Choroid plexus epithelial cell (primary cell): ENCODE results near the gene RTN4IP1.

Experiments used
- DNase-seq: peaks from one replicate; pipeline ENCODE4 v3.0.0-alpha.2; 2010; ENCODE audit warnings: low read depth
- H3K4me3 ChIP-seq: 2 replicates; pipeline ENCODE4 v1.5.1; 2011; ENCODE audit warnings: low read depth, mild to moderate bottlenecking, control low read depth, low read length, moderate library complexity
- TF ChIP-seq, protein P1 (sequence below): conservative IDR thresholded peaks from 2 replicates; pipeline ENCODE4 v1.5.1; 2011; ENCODE audit warnings: low read depth, mild to moderate bottlenecking, control low read depth, inconsistent platforms, low read length, moderate library complexity

The RTN4IP1 gene

DNA sequence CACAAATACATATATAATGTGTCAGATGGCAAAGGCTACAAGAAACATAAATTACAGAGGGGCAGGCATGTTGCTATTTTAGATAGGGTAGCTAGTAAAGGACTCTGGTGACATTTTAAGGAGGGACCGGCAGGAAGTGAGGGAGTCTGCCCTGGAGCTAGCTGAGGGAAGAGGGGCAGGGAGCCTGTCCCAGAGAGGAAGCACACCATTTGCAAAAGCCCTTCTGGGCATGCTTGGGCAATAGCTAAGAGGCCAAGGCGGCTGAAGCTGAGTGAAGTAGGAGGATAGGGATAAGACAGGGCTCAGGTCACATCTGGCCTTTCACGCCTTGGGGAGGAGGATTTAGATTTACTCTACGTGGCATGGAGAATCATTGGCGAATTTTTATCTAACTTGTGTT, 96.2 kb downstream of the RTN4IP1 start:
- DNase-seq: no peak
- TF ChIP-seq, protein P1, sequence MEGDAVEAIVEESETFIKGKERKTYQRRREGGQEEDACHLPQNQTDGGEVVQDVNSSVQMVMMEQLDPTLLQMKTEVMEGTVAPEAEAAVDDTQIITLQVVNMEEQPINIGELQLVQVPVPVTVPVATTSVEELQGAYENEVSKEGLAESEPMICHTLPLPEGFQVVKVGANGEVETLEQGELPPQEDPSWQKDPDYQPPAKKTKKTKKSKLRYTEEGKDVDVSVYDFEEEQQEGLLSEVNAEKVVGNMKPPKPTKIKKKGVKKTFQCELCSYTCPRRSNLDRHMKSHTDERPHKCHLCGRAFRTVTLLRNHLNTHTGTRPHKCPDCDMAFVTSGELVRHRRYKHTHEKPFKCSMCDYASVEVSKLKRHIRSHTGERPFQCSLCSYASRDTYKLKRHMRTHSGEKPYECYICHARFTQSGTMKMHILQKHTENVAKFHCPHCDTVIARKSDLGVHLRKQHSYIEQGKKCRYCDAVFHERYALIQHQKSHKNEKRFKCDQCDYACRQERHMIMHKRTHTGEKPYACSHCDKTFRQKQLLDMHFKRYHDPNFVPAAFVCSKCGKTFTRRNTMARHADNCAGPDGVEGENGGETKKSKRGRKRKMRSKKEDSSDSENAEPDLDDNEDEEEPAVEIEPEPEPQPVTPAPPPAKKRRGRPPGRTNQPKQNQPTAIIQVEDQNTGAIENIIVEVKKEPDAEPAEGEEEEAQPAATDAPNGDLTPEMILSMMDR: no peak

DNA sequence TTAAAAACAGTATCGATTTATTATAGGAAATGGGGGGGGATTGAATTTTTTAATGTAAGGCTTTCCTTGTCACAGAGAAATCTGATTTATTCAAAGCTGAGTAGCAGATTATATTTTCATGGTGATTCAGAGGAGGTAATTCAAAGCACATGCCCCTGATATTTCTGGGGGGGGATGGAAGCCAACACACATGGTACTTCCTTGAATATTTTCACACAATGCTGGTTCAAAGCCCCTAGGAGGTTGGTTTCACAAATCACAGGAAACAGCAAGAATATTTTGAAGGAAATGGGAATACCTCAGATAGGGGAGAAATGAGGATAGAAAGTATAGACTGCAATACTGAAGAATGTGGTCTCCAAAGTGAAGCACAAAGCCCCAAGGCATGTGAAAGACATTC, 98.8 kb downstream of the RTN4IP1 start:
- H3K4me3 ChIP-seq: no peak overlapping the region
- DNase-seq: no peak
- TF ChIP-seq, protein P1: no peak

More for the DNA sequence above, 96.2 kb downstream of the RTN4IP1 start:
- H3K4me3 ChIP-seq: no peak overlapping the region

GRCh38 chr6:106530026-106530425, 99.3 kb downstream of the RTN4IP1 start:
- TF ChIP-seq, protein P1: no peak
- no peak overlapping the region for H3K4me3 ChIP-seq
- no peak for DNase-seq

DNA sequence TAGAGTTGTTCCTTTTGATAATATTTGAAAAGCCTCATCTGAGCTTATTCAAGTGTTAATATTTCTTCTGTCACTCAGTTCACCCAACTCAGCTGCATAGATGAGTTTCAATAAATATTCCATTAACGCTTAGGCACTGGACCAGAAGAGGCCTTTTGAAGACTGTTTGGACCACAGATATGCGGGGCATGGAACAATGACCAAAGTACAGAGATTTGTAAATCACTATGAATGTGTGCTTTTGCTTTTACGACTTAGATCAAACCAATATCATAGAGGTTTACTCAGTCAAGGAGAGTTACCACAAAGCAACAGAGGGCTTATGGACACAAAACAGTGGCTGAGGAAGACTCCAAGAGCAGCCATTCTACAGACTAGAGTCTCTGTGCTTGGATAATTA, 99.9 kb downstream of the RTN4IP1 start:
- DNase-seq: no peak
- H3K4me3 ChIP-seq: no peak overlapping the region
- TF ChIP-seq, protein P1: no peak

- TF ChIP-seq, protein P1: no peak
Observed at GRCh38 chr6:106528521-106528920, 100.8 kb downstream of the RTN4IP1 start.

GRCh38 chr6:106527979-106528378, 101.3 kb downstream of the RTN4IP1 start:
- TF ChIP-seq, protein P1: no peak
- H3K4me3 ChIP-seq: no peak overlapping the region
- peak; percentile 91 for DNase-seq

More at GRCh38 chr6:106528521-106528920, 100.8 kb downstream of the RTN4IP1 start:
- DNase-seq: no peak
- H3K4me3 ChIP-seq: no peak overlapping the region

GRCh38 chr6:106527117-106527516, 102.2 kb downstream of the RTN4IP1 start:
- TF ChIP-seq, protein P1: no peak
- DNase-seq: no peak
- H3K4me3 ChIP-seq: no peak overlapping the region
